ES-I3 (cell line): ENCODE measurements around the gene B4GALT3.
"Not testable (repeated sequence)": the region's sequence is repeated elsewhere in the genome, so short reads cannot be mapped to it uniquely, and the experiment has no call there.

Experiments used
- H3K36me3 ChIP-seq: 2 replicates; pipeline ENCODE4 v1.6.1; 2013; ENCODE audit warnings: mild to moderate bottlenecking, low read length, control low read depth, moderate library complexity; ENCODE audit not compliant: insufficient read depth
- H3K4me1 ChIP-seq: 2 replicates; pipeline ENCODE4 v1.6.1; 2013; ENCODE audit warnings: mild to moderate bottlenecking, control low read depth, low read length; ENCODE audit not compliant: insufficient read depth
- H3K9ac ChIP-seq: 2 replicates; pipeline ENCODE4 v1.6.1; 2013; ENCODE audit warnings: low read depth, mild to moderate bottlenecking, low read length, moderate library complexity
- H3K9me3 ChIP-seq: 2 replicates; pipeline ENCODE4 v1.6.1; 2013; ENCODE audit warnings: mild to moderate bottlenecking, low read length, moderate library complexity; ENCODE audit not compliant: control insufficient read depth, insufficient read depth

The B4GALT3 gene

DNA sequence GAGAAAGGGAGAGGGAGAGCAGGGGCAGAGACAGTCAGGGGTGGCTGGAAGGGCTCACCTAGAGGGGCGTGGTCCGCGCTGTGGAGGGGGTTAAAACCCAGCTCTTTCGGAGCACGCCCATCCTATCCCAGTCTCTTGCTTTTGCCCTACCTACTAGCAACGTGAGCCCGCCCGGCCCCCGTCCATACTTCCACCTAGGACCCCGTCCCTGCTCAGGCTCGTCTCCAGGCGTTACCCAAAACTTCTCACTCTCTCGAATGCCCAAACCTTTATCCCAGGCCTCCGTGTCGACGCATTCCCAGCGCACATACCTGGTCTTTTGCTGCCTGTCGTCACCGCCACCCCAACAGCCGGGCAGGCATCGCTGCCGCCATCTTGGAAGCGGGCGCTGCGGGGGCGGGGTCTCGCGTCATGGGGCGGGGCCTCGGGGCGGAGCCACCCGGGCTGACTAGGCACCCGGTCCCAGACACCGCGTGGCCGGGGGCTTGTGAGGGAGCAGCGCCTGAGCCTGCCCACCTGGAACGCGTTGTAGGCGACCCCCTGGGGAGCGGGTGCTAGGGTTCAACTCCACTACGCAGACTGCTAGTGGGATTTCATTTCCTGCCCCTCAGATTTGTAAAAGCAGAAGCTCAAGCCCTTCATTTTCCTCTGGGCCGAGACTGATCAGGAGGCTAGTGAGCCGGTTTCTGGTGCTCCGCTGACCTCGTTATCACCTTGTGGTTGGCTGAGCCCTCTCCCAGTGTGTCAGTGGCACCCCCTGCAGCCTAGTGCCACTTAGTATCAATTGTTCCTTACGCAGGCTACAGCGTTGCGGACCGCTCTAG, at the start of gene B4GALT3:
Gene B4GALT3 (minus strand): TSS at position 396 of the 824 bp plus-strand sequence. CDS start 1,447 bp downstream, outside the sequence.
- no peaks in the 10 kb centered on the region; the same call in 1 of the 2 replicates for H3K36me3 ChIP-seq
- H3K9ac ChIP-seq: peak within 1 kb of the TSS; percentile 65
- no peaks in the 10 kb centered on the region for H3K9me3 ChIP-seq
- H3K4me1 ChIP-seq: peaks cover 7% of the 10 kb centered on the region; the same call in 1 of the 2 replicates

DNA sequence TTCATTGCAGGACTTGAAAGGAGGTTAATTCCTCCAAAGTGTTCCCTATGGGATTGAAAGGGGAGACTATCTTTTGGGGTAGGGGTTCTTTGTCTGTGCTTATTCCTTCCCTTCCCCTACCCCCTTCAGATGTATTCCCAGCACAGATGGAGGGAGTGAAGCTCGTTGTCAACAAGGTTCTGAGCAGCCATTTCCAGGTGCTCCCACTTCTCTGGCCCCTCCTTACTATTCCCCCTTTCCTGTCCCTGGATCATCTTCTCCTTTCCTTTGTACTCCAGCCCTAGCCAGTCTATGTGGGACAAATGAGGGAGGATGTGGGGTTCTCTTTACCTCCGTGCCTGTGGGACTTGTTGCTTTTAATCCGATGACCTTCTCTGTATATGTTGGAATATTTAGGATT, 49.5 kb upstream of the B4GALT3 start:
- Histone ChIP-seq H3K4me1 (no peaks in the 10 kb centered on the region; the same call in 1 of the 2 replicates), H3K36me3 (peaks cover 5% of the 10 kb centered on the region; the same call in 1 of the 2 replicates), H3K9ac (peak overlapping the region; percentile 66), H3K9me3 (no peaks in the 10 kb centered on the region)

DNA sequence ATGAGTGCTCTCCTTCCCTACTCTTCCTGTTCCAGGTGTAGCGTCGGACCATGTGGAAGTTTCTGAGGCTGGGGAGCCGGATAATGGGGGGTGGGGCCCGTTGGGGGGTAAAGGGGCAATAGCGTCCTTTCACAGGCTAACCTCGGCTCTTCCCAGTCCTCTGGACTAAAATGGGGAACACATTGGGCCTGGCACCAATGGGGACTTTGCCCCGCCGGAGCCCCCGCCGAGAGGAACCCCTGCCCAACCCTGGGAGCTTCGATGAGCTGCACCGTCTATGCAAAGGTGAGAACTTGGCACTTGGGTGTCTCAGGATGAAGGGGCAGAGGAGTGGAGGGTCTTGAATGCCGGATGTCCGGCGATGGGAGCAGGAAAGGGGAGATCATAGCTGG, 49.0 kb upstream of the B4GALT3 start:
- Histone ChIP-seq H3K4me1 (no peaks in the 10 kb centered on the region; the same call in 1 of the 2 replicates), H3K9me3 (no peaks in the 10 kb centered on the region), H3K36me3 (peaks cover 5% of the 10 kb centered on the region; the same call in 1 of the 2 replicates), H3K9ac (peak overlapping the region; percentile 66)

DNA sequence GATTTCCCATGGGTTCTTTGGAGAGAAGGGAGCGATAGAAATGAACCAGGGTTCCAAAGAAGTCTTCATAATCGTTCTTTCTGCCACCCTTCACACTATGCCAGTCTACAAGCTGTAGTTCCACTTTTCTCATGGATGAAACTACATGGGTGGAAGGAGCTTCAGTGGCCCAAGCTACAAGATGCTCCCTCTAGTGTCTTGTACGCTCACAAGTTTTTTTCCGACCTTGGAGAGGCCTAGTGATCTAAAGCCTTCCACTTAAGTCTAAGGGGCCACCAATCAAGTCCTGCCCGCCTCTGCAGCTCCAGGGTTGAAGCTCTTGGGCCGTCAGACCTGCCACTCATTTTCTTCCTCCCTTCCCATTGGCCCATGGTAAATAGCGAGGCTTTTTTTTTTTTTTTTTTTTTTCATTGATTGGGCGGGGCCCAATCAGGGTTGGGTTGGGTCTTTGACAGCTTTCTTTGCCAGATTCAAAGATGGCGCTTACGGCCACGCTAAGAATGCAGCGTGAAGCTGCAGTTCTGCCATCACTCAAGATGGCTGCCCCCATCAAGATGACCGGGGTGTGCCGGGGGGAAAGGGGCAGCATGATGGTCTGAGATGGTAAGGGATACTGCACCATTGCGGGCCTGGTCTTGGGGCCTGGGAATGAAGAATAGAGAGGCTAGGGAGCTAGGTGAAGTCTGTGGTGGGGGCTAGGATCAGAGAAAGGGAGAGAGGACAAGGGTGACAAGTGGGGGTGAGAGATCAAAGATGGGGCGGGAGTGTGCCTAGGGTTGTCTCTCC, 48.4 kb upstream of the B4GALT3 start, which contains the start of gene TOMM40L:
Gene TOMM40L (plus strand): TSS at position 527 of the 786 bp plus-strand sequence. CDS start 430 bp downstream, outside the sequence.
- Histone ChIP-seq H3K9ac (peak within 1 kb of the TSS; percentile 66), H3K9me3 (no peaks in the 10 kb centered on the region), H3K4me1 (no peaks in the 10 kb centered on the region; the same call in 1 of the 2 replicates), H3K36me3 (peaks cover 5% of the 10 kb centered on the region; the same call in 1 of the 2 replicates)

DNA sequence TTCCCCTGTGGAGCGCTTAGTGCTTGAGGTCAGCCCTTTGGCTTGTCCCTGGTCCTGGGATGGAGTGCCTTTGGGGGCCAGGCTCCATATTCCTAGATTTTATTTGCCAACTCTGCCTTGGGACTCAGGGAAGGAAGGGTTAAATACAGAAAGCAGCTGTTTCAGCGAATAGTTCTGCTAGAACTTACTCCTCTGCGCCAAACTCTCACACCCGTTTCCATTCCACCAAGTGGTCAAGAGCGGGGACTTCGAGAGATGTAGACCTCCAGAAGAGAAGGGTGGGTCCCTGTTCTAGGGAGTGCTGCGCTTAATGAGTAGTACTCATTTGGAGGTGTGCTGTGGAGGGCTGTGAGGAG, 47.8 kb upstream of the B4GALT3 start:
- no peak overlapping the region; the same call in 1 of the 2 replicates for H3K9ac ChIP-seq
- H3K4me1 ChIP-seq: no peaks in the 10 kb centered on the region; the same call in 1 of the 2 replicates
- H3K9me3 ChIP-seq: no peaks in the 10 kb centered on the region
- H3K36me3 ChIP-seq: peaks cover 5% of the 10 kb centered on the region; the same call in 1 of the 2 replicates

DNA sequence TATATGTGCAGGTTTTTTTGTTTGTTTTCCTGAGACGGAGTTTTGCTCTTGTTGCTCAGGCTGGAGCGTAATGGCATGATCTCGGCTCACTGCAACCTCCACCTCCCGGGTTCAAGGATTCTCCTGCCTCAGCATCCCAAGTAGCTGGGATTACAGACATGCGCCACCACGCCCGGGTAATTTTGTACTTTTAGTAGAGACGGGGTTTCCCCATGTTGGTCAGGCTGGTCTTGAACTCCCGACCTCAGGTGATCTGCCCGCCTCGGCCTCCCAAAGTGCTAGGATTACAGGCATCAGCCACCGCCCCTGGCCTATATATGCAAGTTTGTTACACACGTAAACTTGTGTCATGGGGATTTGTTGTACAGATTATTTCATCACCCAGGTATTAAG, 47.4 kb upstream of the B4GALT3 start:
- H3K9ac ChIP-seq: not testable (repeated sequence)

DNA sequence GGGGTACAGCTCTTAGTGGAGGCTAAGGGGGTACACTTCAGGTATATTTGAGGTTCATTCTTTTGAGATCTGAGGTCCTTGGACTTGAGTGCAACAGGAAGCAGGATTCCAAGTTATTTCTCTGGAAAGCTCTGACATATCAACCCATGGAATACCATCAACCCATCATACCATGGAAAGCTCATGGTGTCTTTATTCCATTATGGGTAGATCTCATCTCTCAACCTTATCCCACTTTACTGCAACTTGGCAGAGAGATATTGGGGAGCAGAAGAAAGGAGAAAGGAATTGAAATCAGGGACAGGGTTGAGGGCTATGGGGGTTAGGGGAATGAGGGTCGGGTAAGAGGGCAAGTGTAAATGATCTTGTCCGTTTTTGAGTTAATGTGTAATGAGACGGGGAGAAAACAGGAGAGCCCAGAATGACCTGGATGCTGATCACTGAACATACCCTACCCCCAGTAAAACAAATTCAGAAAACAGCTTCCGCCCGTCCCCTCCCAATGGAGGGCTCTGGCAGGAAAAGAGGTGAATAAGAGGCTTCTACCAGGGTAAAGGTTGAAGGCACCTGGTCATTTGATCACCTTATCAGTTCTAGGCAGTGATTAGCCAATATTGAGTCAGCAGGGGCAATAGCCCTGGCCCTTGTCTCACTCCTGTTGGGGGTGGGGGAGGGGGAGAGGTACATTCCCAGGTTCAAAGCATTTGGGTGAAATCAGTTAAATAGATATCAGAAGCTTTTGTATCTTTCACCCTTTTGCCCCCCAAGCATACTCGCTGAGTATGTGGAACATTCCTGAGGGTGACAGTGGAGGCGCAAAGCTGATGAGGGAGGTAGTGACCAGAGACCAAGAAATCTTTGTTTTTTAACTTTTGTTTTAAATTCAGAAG, 46.7 kb upstream of the B4GALT3 start:
- Histone ChIP-seq H3K9me3 (no peaks in the 10 kb centered on the region), H3K4me1 (no peaks in the 10 kb centered on the region; the same call in 1 of the 2 replicates), H3K9ac (no peak overlapping the region), H3K36me3 (peaks cover 5% of the 10 kb centered on the region; the same call in 1 of the 2 replicates)

More for the DNA sequence above, 47.4 kb upstream of the B4GALT3 start:
- H3K36me3 ChIP-seq, H3K4me1 ChIP-seq, H3K9me3 ChIP-seq: not testable (repeated sequence)

DNA sequence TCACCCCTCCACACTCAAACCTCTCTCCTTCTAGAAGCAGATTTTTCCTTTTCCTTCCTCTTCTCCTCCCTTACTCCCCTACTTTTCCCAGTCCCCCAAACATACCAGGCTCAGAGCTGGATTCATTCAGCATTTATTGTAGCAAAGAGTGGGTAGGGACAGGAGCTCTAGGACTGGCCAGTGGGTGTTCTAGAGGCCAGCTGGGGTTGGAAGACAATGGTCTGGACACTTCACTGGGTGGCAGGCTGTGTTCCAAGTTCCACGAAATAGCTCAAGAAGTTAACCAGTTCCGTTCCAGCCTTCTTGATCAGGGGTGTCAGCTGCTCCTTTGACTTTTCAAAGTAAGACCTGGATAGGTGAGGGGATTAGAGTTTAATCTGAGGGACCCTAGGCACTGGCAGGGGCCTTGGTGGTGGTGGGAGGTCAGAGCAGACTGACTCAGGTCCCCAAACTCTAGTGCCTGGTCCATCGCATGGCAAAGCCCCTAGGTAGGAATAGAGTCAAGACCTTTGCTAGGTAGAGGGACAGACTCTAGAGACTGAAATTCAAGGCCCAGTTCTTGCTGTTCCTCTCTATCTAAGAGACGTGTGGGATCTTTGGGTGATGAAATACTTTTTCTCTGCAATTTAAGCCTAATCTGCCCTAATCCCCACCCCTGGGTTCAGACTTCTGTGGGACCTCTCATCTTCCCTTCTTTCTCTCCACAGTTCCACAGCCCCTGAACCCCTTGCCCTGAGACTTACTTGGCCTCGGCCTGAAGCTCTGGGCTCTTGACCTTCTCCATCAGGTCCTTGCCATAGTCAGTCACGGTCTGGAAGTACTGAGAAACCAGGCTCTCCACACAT, 45.1 kb upstream of the B4GALT3 start:
- H3K9me3 ChIP-seq: no peaks in the 10 kb centered on the region
- peaks cover 11% of the 10 kb centered on the region for H3K4me1 ChIP-seq
- no peaks in the 10 kb centered on the region for H3K36me3 ChIP-seq
- no peak overlapping the region for H3K9ac ChIP-seq

DNA sequence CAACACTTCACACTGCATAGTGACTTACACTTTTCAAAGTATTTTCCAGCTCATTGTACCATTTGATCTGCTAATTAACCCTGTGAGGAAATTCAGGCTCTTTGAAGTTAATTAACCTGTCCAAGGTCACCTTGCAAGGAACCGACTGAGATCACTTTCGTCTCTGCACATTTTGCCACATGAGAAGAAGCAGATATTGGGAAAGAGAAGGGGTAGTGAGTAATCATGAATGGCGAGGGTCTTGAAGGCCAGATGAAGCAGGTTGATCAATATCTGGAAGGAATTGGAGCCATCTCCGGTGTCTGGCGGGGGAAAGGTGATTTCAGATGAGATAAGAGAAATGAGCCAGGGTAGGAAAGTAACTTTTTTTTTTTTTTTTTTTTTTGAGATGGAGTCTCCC, 42.7 kb upstream of the B4GALT3 start:
- no peak overlapping the region for H3K9ac ChIP-seq
- H3K4me1 ChIP-seq: peaks cover 23% of the 10 kb centered on the region
- no peaks in the 10 kb centered on the region for H3K9me3 ChIP-seq
- H3K36me3 ChIP-seq: no peaks in the 10 kb centered on the region

DNA sequence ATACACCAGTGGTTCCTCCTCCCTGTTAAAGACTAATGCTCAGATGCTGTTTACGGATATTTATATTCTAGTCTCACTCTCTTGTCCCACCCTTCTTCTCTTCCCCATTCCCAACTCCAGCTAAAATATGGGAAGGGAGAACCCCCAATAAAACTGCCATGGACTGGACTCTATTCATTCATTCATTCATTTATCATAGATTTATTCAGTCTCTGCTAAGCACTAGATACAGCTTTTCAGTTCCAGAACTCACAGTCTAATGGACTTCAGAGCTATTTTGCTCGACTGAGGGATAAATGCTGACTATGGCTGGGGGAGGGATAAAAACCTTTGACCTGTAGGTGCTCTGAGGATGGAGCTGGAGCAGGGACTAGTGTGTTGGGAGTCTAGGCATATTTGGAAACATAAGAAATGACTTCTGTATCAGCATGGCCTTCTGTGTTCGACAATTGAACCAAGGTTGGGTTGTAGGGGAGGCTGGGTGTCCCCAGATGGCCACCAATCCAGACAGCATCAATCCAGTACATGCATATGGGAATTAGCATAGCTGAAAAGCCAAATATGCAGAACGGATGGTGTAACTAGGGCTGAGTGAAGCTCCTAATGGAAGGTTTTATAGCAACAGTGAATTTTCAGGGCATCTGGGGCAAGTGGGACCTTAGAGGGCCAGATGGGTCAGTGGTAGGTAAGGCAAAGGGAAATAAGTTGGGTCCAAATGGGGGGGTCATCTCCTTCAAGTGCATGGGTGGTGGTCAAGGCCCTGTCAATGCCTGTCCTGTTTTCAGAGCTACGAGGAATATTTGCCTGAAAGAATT, 42.0 kb upstream of the B4GALT3 start:
- Histone ChIP-seq H3K36me3 (no peaks in the 10 kb centered on the region), H3K9ac (no peak overlapping the region), H3K9me3 (no peaks in the 10 kb centered on the region), H3K4me1 (peaks cover 23% of the 10 kb centered on the region)

DNA sequence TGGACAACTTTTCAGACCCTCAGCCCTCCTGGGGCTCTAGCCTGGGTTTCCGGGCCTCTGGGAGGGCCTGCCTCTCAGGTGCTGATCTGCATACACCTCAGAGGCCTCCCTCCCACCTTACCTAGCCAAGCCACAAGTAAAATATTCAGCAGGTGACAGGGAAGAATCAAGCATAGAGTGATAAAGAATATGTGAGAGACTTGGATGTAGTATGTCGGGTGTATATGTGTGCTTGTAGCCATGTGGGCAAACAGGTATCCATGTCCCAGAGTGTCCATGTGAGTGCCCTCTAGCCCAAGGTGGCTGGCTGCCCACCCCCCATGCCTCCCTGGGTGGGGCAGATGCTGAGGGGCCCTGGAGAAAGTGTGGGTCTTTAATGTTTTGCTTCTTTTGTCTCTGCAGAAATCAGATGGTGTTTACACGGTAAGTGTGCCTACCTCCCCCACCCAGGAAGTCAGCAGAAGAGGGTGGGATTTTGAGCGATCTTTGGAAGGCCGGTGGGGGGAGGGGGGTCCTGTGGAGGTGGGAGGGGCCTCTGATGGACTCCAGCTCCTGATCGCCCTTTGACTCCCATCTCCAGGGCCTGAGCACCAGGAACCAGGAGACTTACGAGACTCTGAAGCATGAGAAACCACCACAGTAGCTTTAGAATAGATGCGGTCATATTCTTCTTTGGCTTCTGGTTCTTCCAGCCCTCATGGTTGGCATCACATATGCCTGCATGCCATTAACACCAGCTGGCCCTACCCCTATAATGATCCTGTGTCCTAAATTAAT, 41.2 kb upstream of the B4GALT3 start:
- no peak overlapping the region for H3K9ac ChIP-seq
- peaks cover 8% of the 10 kb centered on the region for H3K36me3 ChIP-seq
- peaks cover 23% of the 10 kb centered on the region for H3K4me1 ChIP-seq
- H3K9me3 ChIP-seq: no peaks in the 10 kb centered on the region

DNA sequence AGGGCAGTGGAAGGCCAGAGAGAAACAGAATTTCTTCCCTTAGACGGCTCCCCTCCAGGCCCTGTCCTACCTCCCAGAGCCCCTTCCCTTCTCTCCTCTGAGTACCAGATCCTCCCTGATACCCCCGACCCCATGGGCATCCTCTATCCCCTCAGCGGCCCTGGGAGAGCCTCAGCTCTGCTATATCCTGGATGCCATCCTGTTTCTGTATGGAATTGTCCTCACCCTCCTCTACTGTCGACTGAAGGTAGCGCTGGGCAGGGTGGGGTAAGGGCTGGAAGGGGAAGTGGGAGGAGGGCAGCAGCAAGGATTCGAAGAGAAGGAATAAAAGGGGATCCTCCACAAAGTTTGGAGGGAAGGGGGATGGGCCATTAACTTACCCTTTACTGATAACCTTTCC, 40.5 kb upstream of the B4GALT3 start:
- H3K4me1 ChIP-seq: peaks cover 23% of the 10 kb centered on the region
- peaks cover 12% of the 10 kb centered on the region for H3K36me3 ChIP-seq
- no peak overlapping the region for H3K9ac ChIP-seq
- H3K9me3 ChIP-seq: no peaks in the 10 kb centered on the region
